Hepatocyte (in vitro differentiated cells): ENCODE results near the gene CCDC13.

ENCODE experiments used
- EZH2 ChIP-seq: fragments of 200-600 bp; sonication (generic); IDR thresholded peaks from 2 replicates; pipeline ENCODE4 v1.6.1; 2016; ENCODE audit warnings: antibody characterized with exemption, mild to moderate bottlenecking, borderline replicate concordance
- EZH2phosphoT487 ChIP-seq: fragments of 200-600 bp; sonication (generic); IDR thresholded peaks from one replicate; pipeline ENCODE4 v1.6.1; 2018; ENCODE audit warnings: antibody characterized with exemption, mild to moderate bottlenecking, low read depth, moderate library complexity; ENCODE audit not compliant: unreplicated experiment, severe bottlenecking
- TF ChIP-seq, protein P1 (sequence below): fragments of 200-600 bp; sonication (generic); IDR thresholded peaks from 2 replicates; pipeline ENCODE4 v1.5.1; 2016; ENCODE audit warnings: antibody characterized with exemption, mild to moderate bottlenecking; ENCODE audit not compliant: poor library complexity

DNA sequence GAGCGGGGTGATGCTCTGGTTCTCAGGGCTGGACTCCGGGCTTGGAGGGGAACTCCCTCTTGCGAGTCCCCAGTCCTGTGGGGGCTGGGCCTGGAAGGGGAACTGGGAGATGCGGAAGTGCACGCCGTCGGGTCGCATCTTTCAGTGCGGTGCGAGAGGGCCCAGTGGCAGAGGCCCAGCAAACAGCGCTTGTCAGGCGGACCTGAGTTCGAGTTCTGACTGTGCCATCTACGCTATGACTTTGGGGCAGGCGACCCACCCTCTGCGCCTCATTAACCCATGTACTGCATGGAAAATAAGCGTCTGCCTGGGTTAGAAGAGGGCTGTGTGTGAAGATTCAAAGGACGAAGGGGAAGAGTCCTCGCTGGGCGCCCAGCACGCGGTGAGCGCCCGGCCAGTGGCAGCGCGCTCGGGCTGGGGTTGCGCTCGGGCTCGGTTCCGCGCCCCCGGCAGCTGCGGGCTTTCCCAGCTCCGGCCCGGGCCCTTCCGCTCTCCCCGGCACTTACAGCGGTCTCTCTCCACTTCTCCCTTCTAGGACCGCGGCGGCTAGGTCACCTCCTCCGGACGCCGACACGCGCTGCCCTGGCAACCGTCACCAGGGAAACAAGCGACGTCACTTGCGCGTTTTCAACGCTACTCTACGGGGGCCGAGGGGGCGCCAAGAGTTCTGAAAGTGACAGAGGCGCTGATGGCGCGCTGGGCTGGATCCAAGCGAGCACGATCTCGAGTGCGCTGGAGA is at the start of gene CCDC13:
- TF ChIP-seq, protein P1, sequence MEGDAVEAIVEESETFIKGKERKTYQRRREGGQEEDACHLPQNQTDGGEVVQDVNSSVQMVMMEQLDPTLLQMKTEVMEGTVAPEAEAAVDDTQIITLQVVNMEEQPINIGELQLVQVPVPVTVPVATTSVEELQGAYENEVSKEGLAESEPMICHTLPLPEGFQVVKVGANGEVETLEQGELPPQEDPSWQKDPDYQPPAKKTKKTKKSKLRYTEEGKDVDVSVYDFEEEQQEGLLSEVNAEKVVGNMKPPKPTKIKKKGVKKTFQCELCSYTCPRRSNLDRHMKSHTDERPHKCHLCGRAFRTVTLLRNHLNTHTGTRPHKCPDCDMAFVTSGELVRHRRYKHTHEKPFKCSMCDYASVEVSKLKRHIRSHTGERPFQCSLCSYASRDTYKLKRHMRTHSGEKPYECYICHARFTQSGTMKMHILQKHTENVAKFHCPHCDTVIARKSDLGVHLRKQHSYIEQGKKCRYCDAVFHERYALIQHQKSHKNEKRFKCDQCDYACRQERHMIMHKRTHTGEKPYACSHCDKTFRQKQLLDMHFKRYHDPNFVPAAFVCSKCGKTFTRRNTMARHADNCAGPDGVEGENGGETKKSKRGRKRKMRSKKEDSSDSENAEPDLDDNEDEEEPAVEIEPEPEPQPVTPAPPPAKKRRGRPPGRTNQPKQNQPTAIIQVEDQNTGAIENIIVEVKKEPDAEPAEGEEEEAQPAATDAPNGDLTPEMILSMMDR = no peak
- TF ChIP-seq EZH2 = no peak
- TF ChIP-seq EZH2phosphoT487 = no peak
